Thyroid gland (tissue), 4 donors: ENCODE results near the gene TMEM269.

Experiments used
- CTCF ChIP-seq, 6 experiments: fragments of 200-600 bp in 3 of 6; fragments of 450-650 bp in 3 of 6; sonication (generic) in 3 of 6; IDR thresholded peaks; one replicate each; pipeline ENCODE4 v1.5.1; 2016 to 2019; ENCODE audit warnings: antibody characterized with exemption in 6 of 6, mild to moderate bottlenecking in 2 of 6, inconsistent platforms in 1 of 6, moderate library complexity in 1 of 6
- POLR2A ChIP-seq, 2 donors: fragments of 450-650 bp; IDR thresholded peaks; one replicate each; pipeline ENCODE4 v1.6.1; 2017; ENCODE audit warnings: antibody characterized with exemption in 2 of 2, mild to moderate bottlenecking in 2 of 2, moderate library complexity in 1 of 2

DNA sequence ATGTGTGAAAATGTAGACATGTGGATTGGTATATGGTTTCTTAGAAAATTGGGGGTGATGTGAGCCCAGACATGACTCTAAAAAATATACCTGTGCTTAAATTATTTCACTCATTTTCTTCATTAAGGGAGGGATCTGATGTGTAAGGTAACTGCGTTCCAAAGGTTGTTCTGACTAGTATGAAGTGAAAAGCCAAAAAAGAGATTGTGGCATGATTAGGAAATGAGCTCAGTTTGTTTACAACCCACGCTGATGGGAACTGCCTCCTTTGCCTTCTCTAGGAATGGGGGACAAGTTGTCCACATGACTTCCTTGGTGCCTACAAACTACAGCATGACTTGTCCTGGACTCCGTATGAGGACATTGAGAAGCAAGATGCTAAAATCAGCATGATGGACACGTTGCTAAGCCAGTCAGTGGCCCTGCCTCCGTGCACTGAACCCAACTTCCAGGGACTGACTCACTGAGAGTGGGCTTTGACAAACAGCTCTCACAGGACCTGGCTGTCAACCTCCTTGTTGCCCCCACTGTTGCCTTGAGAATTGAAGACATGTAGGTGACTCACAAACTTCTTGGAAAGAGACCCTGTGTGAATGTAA is 9.8 kb upstream of the TMEM269 start:
- TF ChIP-seq CTCF (IDR thresholded peaks at IDR 0.05) (no peak), POLR2A (IDR thresholded peaks at IDR 0.05) (no peak)
